Neuronal stem cell (in vitro differentiated cells): ENCODE measurements around the gene IRF2BPL.
A peak's percentile ranks its signal among the peaks of the same experiment; 100 is the strongest.

Experiments used
- DNase-seq: peaks from one replicate; pipeline ENCODE4 v3.0.0-alpha.2; 2013; ENCODE audit warnings: low spot score
- H2AFZ ChIP-seq: one replicate; pipeline ENCODE4 v1.6.1; 2013; ENCODE audit warnings: mild to moderate bottlenecking, low read length, inconsistent platforms
- H2AK5ac ChIP-seq: 2 replicates; pipeline ENCODE4 v1.6.1; 2013; ENCODE audit warnings: low read depth, mild to moderate bottlenecking, inconsistent platforms, low read length, moderate library complexity, mixed read lengths
- H2BK120ac ChIP-seq: 2 replicates; pipeline ENCODE4 v1.6.1; 2013; ENCODE audit warnings: low read depth, mild to moderate bottlenecking, inconsistent platforms, low read length, moderate library complexity, mixed read lengths
- H2BK12ac ChIP-seq: one replicate; pipeline ENCODE4 v1.6.1; 2013; ENCODE audit warnings: low read length, inconsistent platforms
- H2BK15ac ChIP-seq: 2 replicates; pipeline ENCODE4 v1.6.1; 2013; ENCODE audit warnings: mild to moderate bottlenecking, low read length, inconsistent platforms, mixed read lengths
- H2BK5ac ChIP-seq: one replicate; pipeline ENCODE4 v1.6.1; 2013; ENCODE audit warnings: inconsistent platforms, mild to moderate bottlenecking, low read length, moderate library complexity
- H3K14ac ChIP-seq: one replicate; pipeline ENCODE4 v1.6.1; 2013; ENCODE audit warnings: low read length, inconsistent platforms
- H3K18ac ChIP-seq: 2 replicates; pipeline ENCODE4 v1.6.1; 2013; ENCODE audit warnings: low read length, inconsistent platforms
- H3K23ac ChIP-seq: 2 replicates; pipeline ENCODE4 v1.6.1; 2013; ENCODE audit warnings: low read depth, mild to moderate bottlenecking, mixed read lengths, low read length, inconsistent platforms; ENCODE audit not compliant: poor library complexity
- H3K27ac ChIP-seq: replicated peaks from 3 replicates; pipeline ENCODE4 v1.5.1; 2013; ENCODE audit warnings: low read length, inconsistent platforms
- H3K27me3 ChIP-seq, 3 experiments: 2 replicates each; pipeline ENCODE4 v1.6.1; 2013; ENCODE audit warnings: low read length in 3 of 3, mild to moderate bottlenecking in 2 of 3, inconsistent platforms in 1 of 3, low read depth in 1 of 3, mixed read lengths in 1 of 3, moderate library complexity in 1 of 3; ENCODE audit not compliant: control insufficient read depth in 3 of 3, insufficient read depth in 3 of 3
- H3K36me3 ChIP-seq, 2 donors: replicated peaks in 1 of 2; 2 replicates each; pipeline ENCODE4 v1.6.1; 2013; ENCODE audit warnings: low read length in 2 of 2; ENCODE audit not compliant: control insufficient read depth in 2 of 2, insufficient read depth in 2 of 2
- H3K4ac ChIP-seq: 2 replicates; pipeline ENCODE4 v1.6.1; 2013; ENCODE audit warnings: inconsistent platforms, mild to moderate bottlenecking, low read length, moderate library complexity
- H3K4me1 ChIP-seq, 2 donors: 1 replicate in 1 of 2; 2 replicates in 1 of 2; pipeline ENCODE4 v1.6.1; 2013; ENCODE audit warnings: low read length in 2 of 2, low read depth in 1 of 2; ENCODE audit not compliant: control insufficient read depth in 2 of 2, insufficient read depth in 1 of 2
- H3K4me2 ChIP-seq: one replicate; pipeline ENCODE4 v1.6.1; 2013; ENCODE audit warnings: mild to moderate bottlenecking, low read length, inconsistent platforms; ENCODE audit not compliant: insufficient read depth, poor library complexity, severe bottlenecking
- H3K4me3 ChIP-seq, 2 donors: 2 replicates each; pipeline ENCODE4 v1.5.1; 2013; ENCODE audit warnings: low read length in 2 of 2, mild to moderate bottlenecking in 2 of 2, inconsistent platforms in 1 of 2, moderate library complexity in 1 of 2
- H3K79me1 ChIP-seq: one replicate; pipeline ENCODE4 v1.6.1; 2013; ENCODE audit warnings: low read depth, mild to moderate bottlenecking, inconsistent platforms, low read length, moderate library complexity
- H3K9ac ChIP-seq: one replicate; pipeline ENCODE4 v1.6.1; 2013; ENCODE audit warnings: mild to moderate bottlenecking, low read depth, low read length, inconsistent platforms; ENCODE audit not compliant: poor library complexity
- H3K9me3 ChIP-seq, 2 donors: replicated peaks in 1 of 2; 2 replicates each; pipeline versions ENCODE3 to v1.6.1; 2013; ENCODE audit warnings: low read length in 2 of 2, mild to moderate bottlenecking in 2 of 2, inconsistent platforms in 1 of 2, low read depth in 1 of 2, mixed read lengths in 1 of 2, moderate library complexity in 1 of 2; ENCODE audit not compliant: control insufficient read depth in 2 of 2, insufficient read depth in 1 of 2
- H4K8ac ChIP-seq: one replicate; pipeline ENCODE4 v1.6.1; 2013; ENCODE audit warnings: low read depth, mild to moderate bottlenecking, inconsistent platforms, low read length, moderate library complexity
- H4K91ac ChIP-seq: one replicate; pipeline ENCODE4 v1.6.1; 2013; ENCODE audit warnings: low read length, low read depth, mild to moderate bottlenecking, inconsistent platforms; ENCODE audit not compliant: poor library complexity
- WGBS, 2 donors: extraction: QIAGEN DNeasy Blood & Tissue Kit; methylation state at CpG; one replicate each; pipeline ENCODE4 v1.1.7; 2013; ENCODE audit warnings: missing lambda C conversion rate in 2 of 2, mixed read lengths in 1 of 2; ENCODE audit not compliant: insufficient read length in 2 of 2, insufficient replicate concordance in 1 of 2; ENCODE audit errors: extremely low coverage in 2 of 2; 5-methylcytosine and 5-hydroxymethylcytosine counted together

IRF2BPL gene

GRCh38 chr14:77058117-77058516 is 29.6 kb upstream of the IRF2BPL start:
- H3K79me1 ChIP-seq: no peaks in the 10 kb centered on the region
- peak overlapping the region; percentile 9 for H2AK5ac ChIP-seq
- no peak overlapping the region for H3K18ac ChIP-seq
- no peak overlapping the region for H2BK12ac ChIP-seq
- H3K4me3 ChIP-seq: no peak overlapping the region
- H3K23ac ChIP-seq: no peak overlapping the region
- no peak overlapping the region for H2BK15ac ChIP-seq
- no CpG with 5 or more reads among the region's 9 CpGs for WGBS, 2 donors
- H4K8ac ChIP-seq: no peak overlapping the region
- no peaks in the 10 kb centered on the region for H3K36me3 ChIP-seq
- H3K9me3 ChIP-seq: peaks cover 0 to 4% of the 10 kb centered on the region in 2 donors
- H2AFZ ChIP-seq: no peak overlapping the region
- H2BK120ac ChIP-seq: no peak overlapping the region
- H3K9ac ChIP-seq: no peak overlapping the region
- H4K91ac ChIP-seq: no peak overlapping the region
- no peak overlapping the region for H3K14ac ChIP-seq
- H3K27me3 ChIP-seq: no peaks in the 10 kb centered on the region
- no peak overlapping the region for H3K4ac ChIP-seq
- H3K4me1 ChIP-seq: peaks cover 0 to 14% of the 10 kb centered on the region in 2 donors
- H3K4me2 ChIP-seq: no peak overlapping the region
- no peak overlapping the region for H3K27ac ChIP-seq
- H2BK5ac ChIP-seq: no peak overlapping the region
- no peak for DNase-seq

- Histone ChIP-seq H3K9ac (no peak overlapping the region), H4K91ac (no peak overlapping the region), H2BK15ac (no peak overlapping the region), H2BK5ac (no peak overlapping the region), H3K36me3 (no peaks in the 10 kb centered on the region), H3K4me3 (peak overlapping the region in 1 of 2 donors; percentile 63), H3K18ac (no peak overlapping the region), H3K4me2 (no peak overlapping the region), H3K79me1 (no peaks in the 10 kb centered on the region), H2BK120ac (no peak overlapping the region), H3K4ac (no peak overlapping the region), H2AK5ac (no peak overlapping the region), H2BK12ac (no peak overlapping the region), H4K8ac (no peak overlapping the region), H3K27me3 (no peaks in the 10 kb centered on the region), H3K9me3 (peaks cover 0 to 4% of the 10 kb centered on the region in 2 donors), H3K4me1 (peaks cover 2 to 24% of the 10 kb centered on the region in 2 donors), H3K14ac (no peak overlapping the region), H2AFZ (no peak overlapping the region), H3K23ac (no peak overlapping the region), H3K27ac (no peak overlapping the region)
- WGBS, 2 donors: no CpG with 5 or more reads among the region's 3 CpGs
- DNase-seq: no peak
Observed at GRCh38 chr14:77055981-77056380, 27.5 kb upstream of the IRF2BPL start.

GRCh38 chr14:77055306-77055705 is 26.8 kb upstream of the IRF2BPL start:
- no peak overlapping the region for H3K9ac ChIP-seq
- no peak overlapping the region for H2AK5ac ChIP-seq
- H4K91ac ChIP-seq: no peak overlapping the region
- H3K23ac ChIP-seq: no peak overlapping the region
- H3K4me1 ChIP-seq: peaks cover 2 to 25% of the 10 kb centered on the region in 2 donors
- no peaks in the 10 kb centered on the region for H3K79me1 ChIP-seq
- no peak overlapping the region for H2AFZ ChIP-seq
- H3K4ac ChIP-seq: no peak overlapping the region
- no peak for DNase-seq
- no peaks in the 10 kb centered on the region for H3K36me3 ChIP-seq
- WGBS, 2 donors: no CpG with 5 or more reads among the region's 5 CpGs
- H4K8ac ChIP-seq: no peak overlapping the region
- no peaks in the 10 kb centered on the region for H3K27me3 ChIP-seq
- H3K18ac ChIP-seq: no peak overlapping the region
- no peak overlapping the region for H2BK5ac ChIP-seq
- H2BK15ac ChIP-seq: no peak overlapping the region
- H3K4me2 ChIP-seq: no peak overlapping the region
- H3K14ac ChIP-seq: no peak overlapping the region
- H2BK12ac ChIP-seq: no peak overlapping the region
- H3K27ac ChIP-seq: no peak overlapping the region
- H2BK120ac ChIP-seq: no peak overlapping the region
- peaks cover 0 to under 1% of the 10 kb centered on the region in 2 donors for H3K9me3 ChIP-seq
- no peak overlapping the region for H3K4me3 ChIP-seq

- no peak overlapping the region for H2BK5ac ChIP-seq
- peak; percentile 68 for DNase-seq
- WGBS, 2 donors: no CpG with 5 or more reads among the region's 21 CpGs
Observed at GRCh38 chr14:77053046-77053841, 24.7 kb upstream of the IRF2BPL start.

More at GRCh38 chr14:77053046-77053841, 24.7 kb upstream of the IRF2BPL start:
- Histone ChIP-seq H3K9me3 (no peaks in the 10 kb centered on the region), H2AFZ (no peak overlapping the region), H3K4me1 (peaks cover 2 to 11% of the 10 kb centered on the region in 2 donors), H2AK5ac (peak overlapping the region; percentile 99), H3K4ac (no peak overlapping the region), H3K27me3 (no peaks in the 10 kb centered on the region), H3K79me1 (no peaks in the 10 kb centered on the region), H3K4me2 (no peak overlapping the region), H3K27ac (no peak overlapping the region), H2BK15ac (no peak overlapping the region), H2BK12ac (no peak overlapping the region), H3K36me3 (no peaks in the 10 kb centered on the region), H3K23ac (no peak overlapping the region), H4K8ac (no peak overlapping the region), H3K18ac (no peak overlapping the region), H3K9ac (no peak overlapping the region), H3K14ac (no peak overlapping the region), H3K4me3 (no peak overlapping the region), H2BK120ac (peak overlapping the region; percentile 98), H4K91ac (no peak overlapping the region)
